Panc1 (cell line): Measurements from ENCODE around the gene NOL4L.

Experiments
- CTCF ChIP-seq: fragments of 450-650 bp; IDR thresholded peaks from 2 replicates; pipeline ENCODE4 v1.5.1; 2017; ENCODE audit warnings: mild to moderate bottlenecking
- REST ChIP-seq, 2 experiments: IDR thresholded peaks; 2 replicates each; pipeline ENCODE4 v1.6.1; 2011 to 2012; ENCODE audit warnings: low read depth in 2 of 2, control low read depth in 1 of 2, low read length in 1 of 2, mild to moderate bottlenecking in 1 of 2, moderate library complexity in 1 of 2; ENCODE audit not compliant: insufficient read depth in 1 of 2
- SIN3A ChIP-seq: IDR thresholded peaks from 2 replicates; pipeline ENCODE4 v1.6.1; 2012; ENCODE audit warnings: low read depth, mild to moderate bottlenecking, low read length, moderate library complexity, borderline replicate concordance; ENCODE audit not compliant: insufficient read depth
- TCF7L2 ChIP-seq: IDR thresholded peaks from 2 replicates; pipeline ENCODE4 v1.6.1; 2011; ENCODE audit warnings: mild to moderate bottlenecking, low read depth, low read length, inconsistent platforms

GRCh38 chr20:32626407-32626806 lies 41.3 kb upstream of the NOL4L start:
- no peak for TF ChIP-seq CTCF
- TF ChIP-seq TCF7L2, result no peak
- TF ChIP-seq REST (IDR thresholded peaks at IDR 0.05; ENCODE audit: insufficient read depth in 1 of 2, low read depth in 2 of 2, low read length in 1 of 2), result no peak
- no peak for TF ChIP-seq SIN3A
